Vagina (tissue), 2 donors: ENCODE data around the gene XK. TPM values are rescaled to one million over a fixed set of nuclear protein-coding genes. Genes with fewer than 3 reads are reported as not detected.
"Not testable (repeated sequence)": the region's sequence is repeated elsewhere in the genome, so short reads cannot be mapped to it uniquely, and the experiment has no call there.

ENCODE experiments used
- DNase-seq, 2 donors: peaks; one replicate each; pipeline ENCODE4 v3.0.0-alpha.2; 2017; ENCODE audit errors: extremely low spot score in 2 of 2
- H3K27ac ChIP-seq: fragments of 200-600 bp; sonication (generic); one replicate; pipeline ENCODE4 v1.5.1; 2019
- H3K27me3 ChIP-seq: fragments of 200-600 bp; sonication (generic); one replicate; pipeline ENCODE4 v1.5.1; 2019
- H3K36me3 ChIP-seq, 2 donors: fragments of 200-600 bp; sonication (generic); one replicate each; pipeline ENCODE4 v1.5.1; 2017 to 2019
- H3K4me1 ChIP-seq: fragments of 200-600 bp; sonication (generic); one replicate; pipeline ENCODE4 v1.5.1; 2019
- H3K4me3 ChIP-seq, 2 donors: fragments of 200-600 bp; sonication (generic); 1 replicate in 1 of 2; 2 replicates in 1 of 2; pipeline ENCODE4 v1.5.1; 2016 to 2019
- H3K9me3 ChIP-seq: fragments of 200-600 bp; sonication (generic); one replicate; pipeline ENCODE4 v1.5.1; 2019
- POLR2A ChIP-seq, 2 donors: fragments of 450-650 bp; IDR thresholded peaks; one replicate each; pipeline ENCODE4 v1.6.1; 2017; ENCODE audit warnings: antibody characterized with exemption in 2 of 2, mild to moderate bottlenecking in 2 of 2, moderate library complexity in 2 of 2
- POLR2AphosphoS5 ChIP-seq, 2 donors: sonication (generic); formaldehyde crosslinking; IDR thresholded peaks; one replicate each; pipeline ENCODE4 v1.9.0; 2017; ENCODE audit warnings: antibody characterized with exemption in 2 of 2, mild to moderate bottlenecking in 2 of 2, low read depth in 1 of 2; ENCODE audit not compliant: insufficient read depth in 1 of 2
- intact Hi-C: fragments of 100-400 bp; cut with DNase I; formaldehyde crosslinking; loops from one replicate; pipeline ENCODE4 v1.15.1; 2023
- total RNA-seq: library from RNA; depleted of rRNA; stranded (reverse); fragments of >200 nt; gene quantifications from one replicate; pipeline ENCODE4 v1.2.3, GENCODE V29; 2016
- TF ChIP-seq, protein P1 (sequence below), 3 experiments: fragments of 450-650 bp in 2 of 3; fragments of 200-600 bp in 1 of 3; sonication (generic) in 1 of 3; IDR thresholded peaks; one replicate each; pipeline ENCODE4 v1.5.1; 2017 to 2019; ENCODE audit warnings: antibody characterized with exemption in 3 of 3, mild to moderate bottlenecking in 2 of 3, moderate library complexity in 2 of 3

Gene XK
- total RNA-seq, 1 donor from 2014 or later, result 2.0 TPM

GRCh38 chrX:37765507-37765906 is 79.9 kb downstream of the XK start:
- no peak for TF ChIP-seq POLR2AphosphoS5 (IDR thresholded peaks at IDR 0.05; ENCODE audit: insufficient read depth in 1 of 2, low read depth in 1 of 2)
- TF ChIP-seq POLR2A (IDR thresholded peaks at IDR 0.05), result no peak
- TF ChIP-seq, protein P1, sequence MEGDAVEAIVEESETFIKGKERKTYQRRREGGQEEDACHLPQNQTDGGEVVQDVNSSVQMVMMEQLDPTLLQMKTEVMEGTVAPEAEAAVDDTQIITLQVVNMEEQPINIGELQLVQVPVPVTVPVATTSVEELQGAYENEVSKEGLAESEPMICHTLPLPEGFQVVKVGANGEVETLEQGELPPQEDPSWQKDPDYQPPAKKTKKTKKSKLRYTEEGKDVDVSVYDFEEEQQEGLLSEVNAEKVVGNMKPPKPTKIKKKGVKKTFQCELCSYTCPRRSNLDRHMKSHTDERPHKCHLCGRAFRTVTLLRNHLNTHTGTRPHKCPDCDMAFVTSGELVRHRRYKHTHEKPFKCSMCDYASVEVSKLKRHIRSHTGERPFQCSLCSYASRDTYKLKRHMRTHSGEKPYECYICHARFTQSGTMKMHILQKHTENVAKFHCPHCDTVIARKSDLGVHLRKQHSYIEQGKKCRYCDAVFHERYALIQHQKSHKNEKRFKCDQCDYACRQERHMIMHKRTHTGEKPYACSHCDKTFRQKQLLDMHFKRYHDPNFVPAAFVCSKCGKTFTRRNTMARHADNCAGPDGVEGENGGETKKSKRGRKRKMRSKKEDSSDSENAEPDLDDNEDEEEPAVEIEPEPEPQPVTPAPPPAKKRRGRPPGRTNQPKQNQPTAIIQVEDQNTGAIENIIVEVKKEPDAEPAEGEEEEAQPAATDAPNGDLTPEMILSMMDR (IDR thresholded peaks at IDR 0.05), result no peak
- H3K9me3 ChIP-seq, result no peaks in the 10 kb centered on the region
- no peaks in the 10 kb centered on the region for H3K4me1 ChIP-seq
- H3K4me3 ChIP-seq, result no peak overlapping the region
- intact Hi-C loops, result no loop called here
- no peaks in the 10 kb centered on the region for H3K36me3 ChIP-seq
- H3K27me3 ChIP-seq, result no peaks in the 10 kb centered on the region
- DNase-seq, result no peak
- no peak overlapping the region for H3K27ac ChIP-seq

- TF ChIP-seq, protein P1 (IDR thresholded peaks at IDR 0.05), result no peak
- no peak for TF ChIP-seq POLR2AphosphoS5 (IDR thresholded peaks at IDR 0.05; ENCODE audit: insufficient read depth in 1 of 2, low read depth in 1 of 2)
- TF ChIP-seq POLR2A (IDR thresholded peaks at IDR 0.05), result no peak
- Histone ChIP-seq H3K27ac (no peak overlapping the region), H3K4me1 (no peaks in the 10 kb centered on the region), H3K9me3 (no peaks in the 10 kb centered on the region), H3K4me3 (no peak overlapping the region), H3K36me3 (no peaks in the 10 kb centered on the region), H3K27me3 (no peaks in the 10 kb centered on the region)
- intact Hi-C loops, result no loop called here
- no peak for DNase-seq
Observed at GRCh38 chrX:37767430-37767829, 81.8 kb downstream of the XK start.

GRCh38 chrX:37768866-37769265 is 83.3 kb downstream of the XK start:
- H3K27ac ChIP-seq, H3K36me3 ChIP-seq, H3K4me3 ChIP-seq, DNase-seq, H3K9me3 ChIP-seq, intact Hi-C loops, H3K4me1 ChIP-seq, H3K27me3 ChIP-seq: not testable (repeated sequence)

DNA sequence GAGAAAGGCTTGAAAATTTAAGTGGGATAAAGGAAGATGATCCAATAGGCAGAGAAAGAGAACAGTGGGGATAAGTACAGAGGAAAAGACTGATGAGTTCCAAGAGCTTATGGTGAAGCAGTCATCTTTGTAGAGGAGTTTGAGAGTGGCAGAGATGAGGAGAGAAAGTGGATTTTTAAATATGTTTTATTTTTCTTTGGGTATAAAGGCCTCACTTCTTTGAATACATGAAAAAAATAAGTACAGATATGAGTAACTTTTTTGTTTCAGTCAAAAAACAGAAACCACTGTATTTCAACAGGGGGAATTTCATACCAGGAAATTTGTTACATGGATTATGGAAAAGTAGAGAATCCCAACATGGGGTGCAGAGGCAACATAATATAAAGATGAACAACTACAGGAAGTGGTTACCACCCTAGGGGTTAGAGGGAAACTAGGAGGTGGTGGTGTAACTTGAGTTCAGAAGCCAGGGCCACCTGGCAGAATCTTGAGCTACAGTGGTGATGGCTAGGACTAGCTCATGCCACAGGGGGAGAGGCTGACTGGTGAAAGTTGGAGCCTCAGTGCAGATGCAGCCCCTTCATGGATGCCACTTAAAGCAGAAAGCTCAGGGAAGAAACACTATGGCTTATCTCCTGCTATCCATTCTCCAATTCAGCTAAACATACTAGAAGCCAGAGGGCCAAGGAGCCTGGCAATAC is 90.8 kb downstream of the XK start:
- TF ChIP-seq, protein P1 (IDR thresholded peaks at IDR 0.05), result no peak
- no peak for TF ChIP-seq POLR2AphosphoS5 (IDR thresholded peaks at IDR 0.05; ENCODE audit: insufficient read depth in 1 of 2, low read depth in 1 of 2)
- TF ChIP-seq POLR2A (IDR thresholded peaks at IDR 0.05), result no peak
- H3K36me3 ChIP-seq, result no peaks in the 10 kb centered on the region
- no peaks in the 10 kb centered on the region for H3K4me1 ChIP-seq
- DNase-seq, result no peak
- H3K4me3 ChIP-seq, result no peak overlapping the region
- no peaks in the 10 kb centered on the region for H3K9me3 ChIP-seq
- intact Hi-C loops, result no loop called here
- H3K27me3 ChIP-seq, result no peaks in the 10 kb centered on the region
- H3K27ac ChIP-seq, result no peak overlapping the region

DNA sequence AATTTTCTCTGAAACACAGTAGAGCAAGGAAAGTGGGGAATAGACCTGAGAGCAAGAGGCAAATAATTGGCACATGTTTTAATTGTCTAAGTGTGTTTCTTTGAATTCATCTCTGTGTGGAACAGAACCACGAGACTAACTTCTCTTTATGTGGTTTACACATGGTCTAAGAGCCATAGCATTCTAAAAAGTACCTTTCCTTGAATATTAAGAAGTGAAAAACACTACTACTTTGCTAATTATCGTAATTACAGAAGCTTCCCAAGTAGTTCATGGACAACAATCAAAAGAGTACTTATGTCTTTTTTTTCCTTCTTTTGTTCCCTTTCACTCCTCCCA is 91.4 kb downstream of the XK start:
- Histone ChIP-seq H3K9me3 (no peaks in the 10 kb centered on the region), H3K27me3 (no peaks in the 10 kb centered on the region), H3K36me3 (no peaks in the 10 kb centered on the region), H3K27ac (no peak overlapping the region), H3K4me1 (no peaks in the 10 kb centered on the region), H3K4me3 (no peak overlapping the region)
- intact Hi-C loops, result no loop called here
- DNase-seq, result no peak
- TF ChIP-seq, protein P1 (IDR thresholded peaks at IDR 0.05), result no peak
- TF ChIP-seq POLR2A (IDR thresholded peaks at IDR 0.05), result no peak
- no peak for TF ChIP-seq POLR2AphosphoS5 (IDR thresholded peaks at IDR 0.05; ENCODE audit: insufficient read depth in 1 of 2, low read depth in 1 of 2)
